ENCODE data around the gene HDGFL1. TPM values are rescaled to one million over a fixed set of nuclear protein-coding genes. Genes with fewer than 3 reads are reported as not detected.

Gene HDGFL1
- total RNA-seq, 1 donor from 2014 or later: not detected

GRCh38 chr6:22613695-22614094 is 44.3 kb downstream of the HDGFL1 start:
- Histone ChIP-seq H3K79me2 (ENCODE audit: insufficient read depth, low read length) (no peaks in the 10 kb centered on the region), H3K36me3 (ENCODE audit: insufficient read depth, low read length) (no peaks in the 10 kb centered on the region), H3K4me1 (ENCODE audit: insufficient read depth, low read length) (peaks cover 10% of the 10 kb centered on the region), H2AFZ (ENCODE audit: low read depth, low read length) (no peak overlapping the region), H3K4me3 (ENCODE audit: insufficient read depth, low read depth, low read length) (no peak overlapping the region), H3K9ac (ENCODE audit: low read length) (peak overlapping the region; percentile 16), H3K27me3 (ENCODE audit: insufficient read depth, low read length) (no peaks in the 10 kb centered on the region), H3K27ac (ENCODE audit: low read depth, low read length) (peak overlapping the region; percentile 56), H4K20me1 (ENCODE audit: insufficient read depth, low read length) (no peaks in the 10 kb centered on the region), H3K4me2 (ENCODE audit: low read length) (peak overlapping the region; percentile 56), H3K9me3 (ENCODE audit: insufficient read depth, low read depth, low read length) (no peaks in the 10 kb centered on the region)
- Mint-ChIP-seq H3K4me3 (ENCODE audit: unreplicated experiment) (no peak overlapping the region), H3K9me3 (ENCODE audit: unreplicated experiment) (no peaks in the 10 kb centered on the region), H3K36me3 (ENCODE audit: low read depth, unreplicated experiment) (no peaks in the 10 kb centered on the region), H3K27ac (ENCODE audit: unreplicated experiment) (peak overlapping the region; percentile 98), H3K4me1 (ENCODE audit: low read depth, unreplicated experiment) (peaks cover 23% of the 10 kb centered on the region), H3K27me3 (ENCODE audit: low read depth, unreplicated experiment) (no peaks in the 10 kb centered on the region)
- FAIRE-seq (peak; percentile 89), DNase-seq (ENCODE audit: low read depth) (peak; percentile 93)
- TF ChIP-seq EZH2 (IDR thresholded peaks at IDR 0.05; ENCODE audit: insufficient read depth, low read length) (no peak), CTCF (IDR thresholded peaks at IDR 0.05; ENCODE audit: insufficient read depth, low read depth, low read length) (no peak)

GRCh38 chr6:22614547-22614946 is 45.2 kb downstream of the HDGFL1 start:
- no peak for FAIRE-seq
- H3K4me1 Mint-ChIP-seq (ENCODE audit: low read depth, unreplicated experiment): peaks cover 23% of the 10 kb centered on the region

More at GRCh38 chr6:22614547-22614946, 45.2 kb downstream of the HDGFL1 start:
- Histone ChIP-seq H3K9me3 (ENCODE audit: insufficient read depth, low read depth, low read length) (no peaks in the 10 kb centered on the region), H3K9ac (ENCODE audit: low read length) (no peak overlapping the region), H3K27me3 (ENCODE audit: insufficient read depth, low read length) (no peaks in the 10 kb centered on the region), H3K4me3 (ENCODE audit: insufficient read depth, low read depth, low read length) (no peak overlapping the region), H3K4me2 (ENCODE audit: low read length) (no peak overlapping the region), H4K20me1 (ENCODE audit: insufficient read depth, low read length) (no peaks in the 10 kb centered on the region), H3K36me3 (ENCODE audit: insufficient read depth, low read length) (no peaks in the 10 kb centered on the region), H3K4me1 (ENCODE audit: insufficient read depth, low read length) (peaks cover 10% of the 10 kb centered on the region), H3K79me2 (ENCODE audit: insufficient read depth, low read length) (no peaks in the 10 kb centered on the region), H3K27ac (ENCODE audit: low read depth, low read length) (peak overlapping the region; percentile 56), H2AFZ (ENCODE audit: low read depth, low read length) (no peak overlapping the region)
- peak overlapping the region; percentile 98 for H3K27ac Mint-ChIP-seq (ENCODE audit: unreplicated experiment)
- DNase-seq (ENCODE audit: low read depth): no peak
- TF ChIP-seq CTCF (IDR thresholded peaks at IDR 0.05; ENCODE audit: insufficient read depth, low read depth, low read length): no peak
- no peak for TF ChIP-seq EZH2 (IDR thresholded peaks at IDR 0.05; ENCODE audit: insufficient read depth, low read length)
- no peaks in the 10 kb centered on the region for H3K9me3 Mint-ChIP-seq (ENCODE audit: unreplicated experiment)
- no peaks in the 10 kb centered on the region for H3K27me3 Mint-ChIP-seq (ENCODE audit: low read depth, unreplicated experiment)
- no peaks in the 10 kb centered on the region for H3K36me3 Mint-ChIP-seq (ENCODE audit: low read depth, unreplicated experiment)
- H3K4me3 Mint-ChIP-seq (ENCODE audit: unreplicated experiment): no peak overlapping the region

Measured in astrocyte (in vitro differentiated cells and primary cell).